ENCODE results near the gene FNDC7.
"Not testable (repeated sequence)": the region's sequence is repeated elsewhere in the genome, so short reads cannot be mapped to it uniquely, and the experiment has no call there.

FNDC7 gene

GRCh38 chr1:108712606-108713150, at the start of gene FNDC7:
Gene FNDC7 (plus strand): TSS chr1:108712908. CDS start chr1:108712934, 26 bp downstream.
- DNase-seq (ENCODE audit: low spot score) = no peak

- DNase-seq (ENCODE audit: low spot score) = no peak
Measured at GRCh38 chr1:108663074-108663473, 49.6 kb upstream of the FNDC7 start.

GRCh38 chr1:108664481-108664880, 48.2 kb upstream of the FNDC7 start:
- no peak for DNase-seq (ENCODE audit: low spot score)

- no peak for DNase-seq (ENCODE audit: low spot score)
Measured at GRCh38 chr1:108665067-108665466, 47.6 kb upstream of the FNDC7 start.

GRCh38 chr1:108665771-108666170, 46.9 kb upstream of the FNDC7 start:
- no peak for DNase-seq (ENCODE audit: low spot score)

GRCh38 chr1:108667422-108667821, 45.3 kb upstream of the FNDC7 start:
- not testable (repeated sequence) for DNase-seq (ENCODE audit: low spot score)

GRCh38 chr1:108668777-108669176, 43.9 kb upstream of the FNDC7 start:
- no peak for DNase-seq (ENCODE audit: low spot score)

GRCh38 chr1:108669679-108670078, 43.0 kb upstream of the FNDC7 start:
- no peak for DNase-seq (ENCODE audit: low spot score)

GRCh38 chr1:108670131-108670773, 42.5 kb upstream of the FNDC7 start:
- DNase-seq (ENCODE audit: low spot score) = no peak

GRCh38 chr1:108671143-108671542, 41.6 kb upstream of the FNDC7 start:
- DNase-seq (ENCODE audit: low spot score) = no peak

GRCh38 chr1:108678706-108679105, 34.0 kb upstream of the FNDC7 start:
- no peak for DNase-seq (ENCODE audit: low spot score)

- no peak for DNase-seq (ENCODE audit: low spot score)
Measured at GRCh38 chr1:108679586-108680213, 33.0 kb upstream of the FNDC7 start.

GRCh38 chr1:108681701-108682100, 31.0 kb upstream of the FNDC7 start:
- DNase-seq (ENCODE audit: low spot score) = not testable (repeated sequence)

- DNase-seq (ENCODE audit: low spot score) = no peak
Measured at GRCh38 chr1:108685529-108685928, 27.2 kb upstream of the FNDC7 start.

GRCh38 chr1:108686614-108687313, 25.9 kb upstream of the FNDC7 start:
- DNase-seq (ENCODE audit: low spot score) = peak; percentile 60

- DNase-seq (ENCODE audit: low spot score) = no peak
Measured at GRCh38 chr1:108691128-108691941, 21.4 kb upstream of the FNDC7 start.

GRCh38 chr1:108691942-108692723, 20.6 kb upstream of the FNDC7 start, which contains the start of gene PRPF38B:
Gene PRPF38B (plus strand): TSS chr1:108692310. CDS start chr1:108692592, 282 bp downstream.
- peak; percentile 97 for DNase-seq (ENCODE audit: low spot score)

GRCh38 chr1:108692724-108693655, 19.7 kb upstream of the FNDC7 start:
- DNase-seq (ENCODE audit: low spot score) = peak; percentile 50

- DNase-seq (ENCODE audit: low spot score) = no peak
Measured at GRCh38 chr1:108695535-108695934, 17.2 kb upstream of the FNDC7 start.

All from AG20443 (cell line).